Superior temporal gyrus (tissue), 1 donor: Measurements from ENCODE around the gene PINLYP.

ENCODE experiments used
- DNase-seq: peaks from one replicate; pipeline ENCODE4 v3.0.0-alpha.2; 2016; ENCODE audit errors: extremely low spot score

PINLYP gene

GRCh38 chr19:43628646-43629326, 53.2 kb downstream of the PINLYP start:
- DNase-seq: no peak

- no peak for DNase-seq
Measured at GRCh38 chr19:43631491-43631890, 55.9 kb downstream of the PINLYP start.
